GM19372 (cell line): ENCODE measurements around the gene ZBTB9.

Experiments
- ATAC-seq: cut with Tn5 transposase; IDR thresholded peaks from one replicate; pipeline ENCODE4 v1.9.1; 2021; ENCODE audit warnings: mild to moderate bottlenecking, low read depth, moderate library complexity; ENCODE audit not compliant: unreplicated experiment

The ZBTB9 gene, protein sequence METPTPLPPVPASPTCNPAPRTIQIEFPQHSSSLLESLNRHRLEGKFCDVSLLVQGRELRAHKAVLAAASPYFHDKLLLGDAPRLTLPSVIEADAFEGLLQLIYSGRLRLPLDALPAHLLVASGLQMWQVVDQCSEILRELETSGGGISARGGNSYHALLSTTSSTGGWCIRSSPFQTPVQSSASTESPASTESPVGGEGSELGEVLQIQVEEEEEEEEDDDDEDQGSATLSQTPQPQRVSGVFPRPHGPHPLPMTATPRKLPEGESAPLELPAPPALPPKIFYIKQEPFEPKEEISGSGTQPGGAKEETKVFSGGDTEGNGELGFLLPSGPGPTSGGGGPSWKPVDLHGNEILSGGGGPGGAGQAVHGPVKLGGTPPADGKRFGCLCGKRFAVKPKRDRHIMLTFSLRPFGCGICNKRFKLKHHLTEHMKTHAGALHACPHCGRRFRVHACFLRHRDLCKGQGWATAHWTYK

DNA sequence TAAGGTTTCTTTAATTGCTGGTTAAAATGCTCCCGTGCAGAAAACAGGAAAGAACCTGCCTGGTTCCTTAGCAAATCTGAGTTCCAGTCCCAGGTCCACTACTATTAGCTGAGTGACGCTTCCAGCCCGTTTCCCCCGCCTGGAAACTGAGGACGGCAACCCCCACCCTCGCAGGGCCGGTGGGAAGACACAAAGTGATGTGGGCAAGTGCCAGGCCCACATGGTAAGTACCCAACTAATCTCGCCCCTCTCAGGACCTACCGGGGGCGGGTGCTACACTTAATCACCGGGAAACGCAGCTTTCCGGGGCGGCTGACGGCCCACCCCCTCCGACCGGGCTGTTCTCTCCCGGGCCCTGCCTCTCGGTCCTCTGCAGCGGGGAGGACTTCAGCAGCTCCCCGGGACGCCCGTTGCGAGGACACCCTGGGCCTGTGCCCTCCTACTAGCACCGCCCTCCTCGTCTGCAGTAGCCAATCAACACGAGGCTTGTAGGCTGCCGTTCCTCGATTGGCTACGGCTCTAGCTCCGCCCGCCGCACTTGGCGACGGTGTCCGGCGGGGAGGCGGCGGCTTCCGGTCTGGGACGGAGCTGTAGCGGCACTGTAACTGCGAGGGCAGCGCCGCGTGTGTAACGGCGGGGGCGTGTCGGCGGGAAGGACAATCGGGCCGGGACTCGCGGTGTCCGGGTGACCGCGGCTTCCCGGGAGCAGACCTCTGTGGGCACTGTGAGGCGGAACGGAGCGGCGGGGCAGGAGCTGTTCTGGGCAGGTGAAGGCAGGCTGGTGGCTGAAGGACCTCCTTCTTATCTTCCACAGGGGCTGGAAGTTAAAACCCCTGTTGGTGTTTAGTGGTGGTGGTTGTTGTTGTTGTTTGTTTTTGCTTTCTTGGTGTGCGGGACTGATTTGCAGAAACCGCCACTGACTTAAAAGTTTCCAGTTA lies at the start of gene ZBTB9:
Gene ZBTB9 (plus strand): TSS at position 568 of the 938 bp plus-strand sequence. CDS start 525 bp downstream, outside the sequence.
- peak; percentile 99 for ATAC-seq

DNA sequence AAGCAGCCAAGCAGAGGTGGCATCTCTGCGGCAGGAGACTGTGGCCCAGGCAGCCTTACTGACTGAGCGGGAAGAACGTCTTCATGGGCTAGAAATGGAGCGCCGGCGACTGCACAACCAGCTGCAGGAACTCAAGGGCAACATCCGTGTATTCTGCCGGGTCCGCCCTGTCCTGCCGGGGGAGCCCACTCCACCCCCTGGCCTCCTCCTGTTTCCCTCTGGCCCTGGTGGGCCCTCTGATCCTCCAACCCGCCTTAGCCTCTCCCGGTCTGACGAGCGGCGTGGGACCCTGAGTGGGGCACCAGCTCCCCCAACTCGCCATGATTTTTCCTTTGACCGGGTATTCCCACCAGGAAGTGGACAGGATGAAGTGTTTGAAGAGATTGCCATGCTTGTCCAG lies 49.5 kb upstream of the ZBTB9 start:
- no peak for ATAC-seq

DNA sequence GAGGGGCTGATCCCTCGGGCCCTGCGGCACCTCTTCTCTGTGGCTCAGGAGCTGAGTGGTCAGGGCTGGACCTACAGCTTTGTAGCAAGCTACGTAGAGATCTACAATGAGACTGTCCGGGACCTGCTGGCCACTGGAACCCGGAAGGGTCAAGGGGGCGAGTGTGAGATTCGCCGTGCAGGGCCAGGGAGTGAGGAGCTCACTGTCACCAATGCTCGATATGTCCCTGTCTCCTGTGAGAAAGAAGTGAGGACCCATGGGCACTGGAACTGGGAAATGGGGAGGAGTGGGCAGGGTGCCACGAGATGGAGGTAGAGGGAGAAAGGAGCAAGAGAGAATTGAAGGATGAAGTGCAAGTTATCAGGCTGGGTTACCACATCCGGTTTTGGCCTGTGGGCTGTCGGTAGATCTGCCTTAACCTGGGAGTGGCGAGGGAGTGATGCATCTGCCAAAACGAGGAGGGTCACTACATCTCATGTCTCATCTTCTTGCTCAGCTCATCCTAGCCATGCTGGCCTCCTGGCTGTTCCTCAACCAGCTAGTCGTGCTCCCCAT lies 48.9 kb upstream of the ZBTB9 start:
- no peak for ATAC-seq

DNA sequence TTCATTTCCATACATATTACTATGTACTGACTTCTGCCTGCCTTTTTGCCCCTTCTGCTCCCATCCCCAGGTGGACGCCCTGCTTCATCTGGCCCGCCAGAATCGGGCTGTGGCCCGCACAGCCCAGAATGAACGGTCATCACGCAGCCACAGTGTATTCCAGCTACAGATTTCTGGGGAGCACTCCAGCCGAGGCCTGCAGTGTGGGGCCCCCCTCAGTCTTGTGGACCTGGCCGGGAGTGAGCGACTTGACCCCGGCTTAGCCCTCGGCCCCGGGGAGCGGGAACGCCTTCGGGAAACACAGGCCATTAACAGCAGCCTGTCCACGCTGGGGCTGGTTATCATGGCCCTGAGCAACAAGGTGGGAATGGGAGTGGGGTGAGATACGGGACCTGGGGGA lies 48.2 kb upstream of the ZBTB9 start:
- ATAC-seq = no peak

DNA sequence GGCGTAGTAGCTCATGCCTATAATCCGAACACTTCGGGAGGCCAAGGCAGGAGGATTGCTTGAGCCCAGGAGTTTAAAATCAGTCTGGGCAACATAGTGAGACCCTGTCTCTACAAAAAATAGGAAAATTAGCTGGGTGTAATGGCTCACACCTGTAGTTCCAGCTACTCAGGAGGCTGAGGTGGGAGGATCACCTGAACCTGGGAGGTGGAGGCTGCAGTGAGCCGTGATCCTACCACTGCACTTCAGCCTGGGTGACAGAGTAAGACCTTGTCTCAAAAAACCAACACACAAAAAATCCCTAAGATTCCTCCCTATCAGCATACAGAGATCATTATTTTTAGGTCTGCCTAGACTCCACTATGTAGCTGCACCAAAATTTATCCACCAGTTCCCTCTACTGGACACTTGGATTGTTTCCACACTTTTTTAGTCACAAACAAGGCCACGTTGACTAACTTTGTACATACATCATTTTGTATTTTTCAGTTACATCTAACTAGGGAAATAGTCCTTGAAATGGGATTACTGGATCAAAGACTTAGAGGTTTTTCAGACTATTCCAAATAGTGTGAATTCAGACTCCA lies 47.2 kb upstream of the ZBTB9 start:
- ATAC-seq = no peak

DNA sequence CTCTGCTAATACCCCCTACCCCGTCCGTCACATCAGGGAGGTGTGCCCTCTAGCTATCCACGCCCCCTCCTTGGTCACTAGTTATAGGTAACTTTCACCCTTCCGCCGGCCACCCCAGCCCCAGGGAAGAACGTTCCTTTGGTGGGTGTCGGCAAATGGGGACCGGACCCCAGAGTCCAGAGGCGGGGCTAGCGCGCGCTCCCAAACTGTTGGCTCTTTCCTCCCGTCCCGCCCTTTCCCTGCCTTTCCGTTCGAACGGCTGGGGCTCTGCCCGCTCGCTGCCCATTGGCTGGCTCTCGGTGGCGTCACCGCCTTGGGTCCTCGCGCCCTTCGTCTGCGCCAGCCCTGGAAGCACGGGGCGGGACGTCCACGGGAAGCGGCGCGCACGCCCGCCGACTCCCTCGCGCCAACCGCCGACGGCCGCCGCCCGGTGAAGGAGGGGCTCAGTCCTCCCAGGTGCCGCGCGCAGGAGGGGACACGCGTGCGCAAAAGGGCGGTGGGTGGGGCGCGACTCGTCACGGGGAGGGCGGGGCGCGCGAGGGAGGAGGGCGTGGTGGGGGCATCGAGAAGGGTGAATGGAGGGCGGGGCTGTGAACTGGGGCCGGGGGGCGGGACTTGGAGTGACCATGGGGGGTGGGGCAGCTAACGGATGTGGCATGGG lies 44.2 kb upstream of the ZBTB9 start:
- ATAC-seq = peak; percentile 80

DNA sequence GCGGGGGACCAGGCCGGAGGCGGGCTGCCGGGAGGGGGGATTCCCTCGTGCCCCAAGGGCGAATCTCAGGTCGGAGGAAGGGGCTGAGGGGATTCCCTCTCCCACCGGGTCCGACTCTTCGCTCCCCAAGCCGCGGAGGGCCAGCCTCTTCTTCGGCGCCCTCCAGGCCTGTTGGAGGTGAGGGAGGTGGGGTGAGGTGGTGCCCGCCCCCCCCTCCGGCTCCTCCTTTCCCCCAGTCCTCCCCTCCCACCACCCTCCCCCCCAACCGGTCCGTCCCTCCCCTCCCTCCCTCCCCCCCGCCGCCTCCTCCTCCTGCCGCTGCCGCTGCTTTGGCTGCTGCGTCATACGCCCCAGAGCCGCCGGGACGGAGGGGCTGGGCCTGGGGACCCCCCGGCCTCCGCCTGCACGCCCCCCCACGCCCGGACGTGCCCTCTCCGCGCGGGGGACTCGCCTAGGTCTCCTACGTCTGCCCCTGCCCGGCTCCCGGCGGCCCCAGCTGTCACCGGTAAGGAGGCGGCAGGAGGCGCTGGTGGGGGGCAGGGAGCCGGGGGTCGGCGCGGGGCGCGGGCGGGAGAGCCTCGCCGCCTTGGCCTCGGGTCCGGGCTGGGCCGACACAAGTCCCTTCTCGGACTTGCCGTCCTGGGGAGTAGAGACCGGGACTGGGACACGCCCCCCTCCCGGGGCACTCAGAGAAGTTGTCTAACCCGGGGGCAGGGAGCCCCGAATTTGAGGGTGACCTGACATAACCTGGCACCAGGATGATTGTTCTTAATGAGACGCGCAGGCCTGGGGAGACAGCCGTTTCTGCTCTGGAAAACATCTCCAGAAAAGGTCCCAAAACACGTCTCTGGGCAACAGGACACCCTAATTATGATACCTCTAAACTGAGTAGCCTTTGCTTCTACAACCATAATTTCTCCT lies 43.4 kb upstream of the ZBTB9 start, which contains the start of gene PHF1:
Gene PHF1 (plus strand): TSS at position 304 of the 921 bp plus-strand sequence. CDS start 1,250 bp downstream, outside the sequence.
- peak; percentile 35 for ATAC-seq

DNA sequence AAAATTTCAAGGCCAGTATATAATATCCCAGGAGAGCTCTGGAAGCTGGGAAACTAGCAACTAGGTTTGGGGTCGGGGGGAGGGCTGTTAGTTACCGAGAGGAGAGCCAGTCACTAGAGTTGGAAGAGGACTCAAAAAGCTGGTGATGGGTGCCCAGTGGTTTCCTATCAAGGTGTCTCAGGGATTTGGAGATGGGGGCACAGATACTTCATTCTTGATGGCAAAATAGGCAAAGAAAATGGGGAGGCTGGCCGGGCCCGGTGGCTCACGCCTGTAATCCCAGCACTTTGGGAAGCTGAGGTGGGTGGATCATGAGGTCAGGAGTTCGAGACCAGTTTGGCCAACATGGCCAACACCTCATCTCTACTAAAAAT lies 42.8 kb upstream of the ZBTB9 start:
- ATAC-seq = no peak

DNA sequence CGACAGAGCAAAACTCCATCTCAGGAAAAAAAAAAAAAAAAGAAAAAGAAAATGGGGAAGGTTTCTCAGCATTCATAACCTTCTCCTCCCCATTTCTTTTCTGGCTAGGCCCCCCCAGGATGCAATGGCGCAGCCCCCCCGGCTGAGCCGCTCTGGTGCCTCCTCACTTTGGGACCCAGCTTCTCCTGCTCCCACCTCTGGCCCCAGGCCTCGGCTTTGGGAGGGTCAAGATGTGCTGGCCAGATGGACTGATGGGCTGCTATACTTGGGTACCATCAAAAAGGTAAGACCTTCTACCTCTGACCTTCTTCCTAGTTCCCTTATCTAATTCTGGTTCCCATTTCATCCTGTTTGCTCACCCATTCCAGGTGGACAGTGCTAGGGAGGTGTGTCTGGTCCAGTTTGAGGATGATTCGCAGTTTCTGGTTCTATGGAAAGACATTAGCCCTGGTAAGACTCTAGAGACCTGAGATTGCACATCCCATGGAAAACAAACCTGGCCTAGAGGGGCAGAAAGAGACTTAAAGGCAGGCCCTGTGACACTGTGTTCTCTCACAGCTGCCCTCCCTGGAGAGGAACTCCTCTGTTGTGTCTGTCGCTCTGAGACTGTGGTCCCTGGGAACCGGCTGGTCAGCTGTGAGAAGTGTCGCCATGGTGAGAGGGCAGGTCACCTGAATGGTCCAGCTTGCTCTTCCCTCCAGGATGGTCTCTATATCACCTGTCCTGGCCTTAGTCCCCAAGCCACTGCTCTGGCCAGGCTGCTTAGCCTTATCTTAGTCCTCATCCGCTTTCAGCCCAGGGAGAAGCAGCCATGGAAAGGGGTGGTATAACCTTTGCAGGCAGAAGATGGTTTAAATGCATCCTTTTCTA lies 42.0 kb upstream of the ZBTB9 start:
- ATAC-seq = no peak

DNA sequence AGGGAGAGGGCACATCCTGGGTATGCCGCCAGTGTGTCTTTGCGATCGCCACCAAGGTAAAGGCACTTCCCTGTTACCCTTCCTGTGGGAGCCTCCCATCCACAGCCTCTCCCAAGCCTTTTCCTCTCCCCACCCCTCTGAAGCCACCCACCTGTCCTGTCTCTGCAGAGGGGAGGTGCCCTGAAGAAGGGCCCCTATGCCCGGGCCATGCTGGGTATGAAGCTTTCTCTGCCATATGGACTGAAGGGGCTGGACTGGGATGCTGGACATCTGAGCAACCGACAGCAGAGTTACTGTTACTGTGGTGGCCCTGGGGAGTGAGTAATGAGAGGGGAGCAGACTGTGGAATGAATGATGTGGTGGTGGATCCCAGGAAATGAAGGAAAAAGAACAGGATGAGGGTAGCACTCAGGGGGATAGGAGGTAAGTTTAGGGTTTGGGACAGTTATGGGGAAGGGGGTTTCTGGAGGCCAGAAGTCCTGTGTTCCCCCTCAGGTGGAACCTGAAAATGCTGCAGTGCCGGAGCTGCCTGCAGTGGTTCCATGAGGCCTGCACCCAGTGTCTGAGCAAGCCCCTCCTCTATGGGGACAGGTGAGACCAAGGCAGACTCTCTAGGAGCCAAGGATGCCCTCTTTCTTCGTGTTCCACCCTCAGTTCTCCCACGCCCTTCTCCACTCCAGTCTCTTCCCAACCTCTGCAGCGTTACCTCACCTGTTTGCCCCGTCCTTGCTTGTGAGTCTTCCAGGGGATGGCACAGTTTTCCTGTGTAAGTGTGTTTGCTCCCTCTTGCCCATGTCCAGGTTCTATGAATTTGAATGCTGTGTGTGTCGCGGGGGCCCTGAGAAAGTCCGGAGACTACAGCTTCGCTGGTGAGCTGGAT lies 40.9 kb upstream of the ZBTB9 start:
- no peak for ATAC-seq

DNA sequence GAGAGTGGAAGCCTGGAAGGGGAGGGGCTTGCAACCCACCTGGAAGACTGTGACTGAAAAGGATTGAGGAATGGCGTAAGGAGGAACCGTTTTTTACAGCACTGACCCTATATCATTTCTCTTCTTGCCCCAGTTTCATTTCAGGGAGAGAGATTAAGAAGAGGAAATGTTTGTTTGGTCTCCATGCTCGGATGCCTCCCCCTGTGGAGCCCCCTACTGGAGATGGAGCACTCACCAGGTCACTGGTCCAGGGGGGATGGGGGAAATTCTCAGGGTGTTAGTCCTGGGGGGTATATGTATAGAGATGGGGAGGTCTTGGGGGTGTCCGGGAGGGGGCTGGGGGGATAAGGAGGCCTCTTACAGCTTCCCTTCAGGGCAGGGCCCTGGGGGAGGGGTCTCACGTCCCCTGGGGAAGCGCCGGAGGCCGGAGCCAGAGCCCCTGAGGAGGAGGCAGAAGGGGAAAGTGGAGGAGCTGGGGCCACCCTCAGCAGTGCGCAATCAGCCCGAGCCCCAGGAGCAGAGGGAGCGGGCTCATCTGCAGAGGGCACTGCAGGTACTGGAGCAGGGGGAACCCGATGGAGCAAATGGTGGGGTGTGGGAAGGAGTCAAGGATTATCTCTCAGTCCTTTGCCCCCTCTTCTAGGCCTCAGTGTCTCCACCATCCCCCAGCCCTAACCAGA lies 39.6 kb upstream of the ZBTB9 start:
- ATAC-seq = no peak

DNA sequence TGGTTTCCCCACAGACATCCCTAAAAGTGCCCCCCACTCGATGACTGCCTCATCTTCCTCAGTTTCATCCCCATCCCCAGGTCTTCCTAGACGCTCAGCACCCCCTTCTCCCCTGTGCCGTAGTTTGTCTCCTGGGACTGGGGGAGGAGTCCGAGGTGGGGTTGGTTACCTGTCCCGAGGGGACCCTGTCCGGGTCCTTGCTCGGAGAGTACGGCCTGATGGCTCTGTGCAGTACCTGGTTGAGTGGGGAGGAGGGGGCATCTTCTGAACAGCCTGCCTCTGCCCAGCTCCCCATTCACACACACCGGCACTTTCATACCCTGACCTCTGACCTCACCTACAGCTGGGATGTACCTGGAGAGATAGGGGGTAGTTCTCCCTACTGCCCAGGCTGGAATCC lies 38.5 kb upstream of the ZBTB9 start:
- no peak for ATAC-seq

DNA sequence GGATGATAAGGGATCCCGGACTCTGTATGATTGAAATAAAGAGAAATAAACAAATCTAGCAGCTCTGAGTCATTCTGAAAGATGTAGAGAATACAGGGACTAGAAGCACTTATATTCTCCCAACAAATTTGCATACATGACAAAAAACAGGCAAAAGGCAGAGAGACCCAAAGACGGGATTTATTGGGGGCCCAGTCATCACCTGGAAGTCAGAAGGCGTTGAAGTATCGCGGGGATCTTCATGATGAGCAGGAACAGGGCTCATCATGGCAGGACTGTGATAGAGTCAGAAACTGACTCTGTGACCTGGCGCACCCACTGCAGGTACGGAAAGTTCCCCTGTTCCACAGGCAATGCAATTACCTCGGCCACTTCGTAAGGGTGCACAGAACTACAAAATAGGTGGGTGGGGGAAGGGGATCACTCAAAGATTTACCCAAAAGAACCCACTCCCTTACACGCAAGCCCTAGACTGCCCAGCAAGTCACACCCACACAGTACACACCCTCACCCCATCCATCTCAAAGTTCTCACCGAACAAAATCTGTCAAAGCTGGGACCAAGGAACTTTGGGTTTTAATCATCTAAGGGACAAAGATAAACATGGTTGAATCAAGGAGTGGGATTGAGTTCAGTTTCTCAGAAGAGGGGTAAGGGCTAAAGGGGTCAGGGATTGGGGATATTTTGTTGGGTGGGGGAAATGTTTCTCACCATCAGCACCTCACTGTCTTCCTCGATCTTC lies 37.8 kb upstream of the ZBTB9 start:
- ATAC-seq = no peak

DNA sequence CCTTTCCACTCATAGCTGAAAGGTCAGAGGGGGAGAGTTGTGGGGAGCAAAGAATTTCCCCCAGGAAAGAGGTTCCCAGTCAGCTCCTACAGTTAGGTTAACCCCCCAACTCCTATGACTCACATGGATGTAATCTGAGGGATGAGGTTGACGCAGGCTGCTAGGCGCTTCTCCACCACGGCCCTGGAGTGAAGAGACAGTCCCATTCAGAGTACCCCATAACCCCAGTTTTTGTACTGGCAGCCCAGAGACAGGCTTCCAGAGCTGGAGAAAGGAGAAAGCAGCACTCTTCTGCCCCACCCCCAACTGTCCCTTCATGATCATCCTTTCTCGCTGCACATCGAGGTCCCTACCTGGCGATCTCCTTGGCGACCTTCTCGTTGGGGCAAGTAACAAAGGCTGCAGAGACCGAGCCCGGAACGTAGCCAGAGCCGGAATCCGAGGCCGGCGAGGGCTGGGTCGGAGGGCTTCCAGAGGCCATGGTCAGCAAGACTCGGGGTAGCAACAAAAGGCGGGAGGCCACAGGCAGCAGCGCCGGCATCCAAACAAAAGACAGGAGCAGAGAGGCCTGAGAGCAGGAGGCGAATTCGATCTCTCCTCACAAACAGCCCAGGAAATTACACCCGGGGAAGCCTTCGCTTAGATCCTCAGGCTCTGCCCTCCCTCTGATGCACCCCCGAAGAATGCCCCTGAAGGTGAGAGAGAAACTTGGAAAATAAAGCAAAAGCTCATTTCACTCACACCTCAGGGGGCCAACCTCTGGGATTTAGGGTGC lies 37.1 kb upstream of the ZBTB9 start:
- no peak for ATAC-seq
